ENCODE measurements around the gene MICALL2.
"Not testable (repeated sequence)": the region's sequence is repeated elsewhere in the genome, so short reads cannot be mapped to it uniquely, and the experiment has no call there.

MICALL2 gene

DNA sequence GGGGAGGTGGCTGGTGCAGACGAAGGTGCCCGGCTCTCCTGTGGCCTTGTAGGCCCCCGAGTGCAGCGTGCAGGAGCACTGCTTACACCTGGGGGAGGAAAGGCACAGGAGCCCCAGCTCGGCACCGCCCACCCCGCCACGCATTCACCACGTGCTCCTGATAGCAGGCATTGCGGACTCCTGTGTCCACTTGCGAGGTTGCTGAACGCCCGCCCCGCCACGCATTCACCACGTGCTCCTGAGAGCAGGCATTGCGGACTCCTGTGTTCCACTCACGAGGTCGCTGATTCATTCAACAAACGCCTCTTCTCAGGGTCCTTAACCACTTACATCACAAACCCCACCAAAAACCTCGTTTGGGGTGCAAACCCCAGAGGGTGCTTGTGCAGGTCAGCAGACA, 13.9 kb downstream of the MICALL2 start:
- H3K4me3 ChIP-seq (ENCODE audit: low read depth, low read length), result no peak overlapping the region
- no peak for DNase-seq (ENCODE audit: low read depth)
- no peak for TF ChIP-seq MYC (IDR thresholded peaks at IDR 0.05; ENCODE audit: low read depth, low read length)
- no peak for TF ChIP-seq POLR2A (IDR thresholded peaks at IDR 0.05; ENCODE audit: extremely low read depth, insufficient read length)
- no peak for TF ChIP-seq MAX (IDR thresholded peaks at IDR 0.05; ENCODE audit: low read depth, low read length)
- TF ChIP-seq, protein P1, sequence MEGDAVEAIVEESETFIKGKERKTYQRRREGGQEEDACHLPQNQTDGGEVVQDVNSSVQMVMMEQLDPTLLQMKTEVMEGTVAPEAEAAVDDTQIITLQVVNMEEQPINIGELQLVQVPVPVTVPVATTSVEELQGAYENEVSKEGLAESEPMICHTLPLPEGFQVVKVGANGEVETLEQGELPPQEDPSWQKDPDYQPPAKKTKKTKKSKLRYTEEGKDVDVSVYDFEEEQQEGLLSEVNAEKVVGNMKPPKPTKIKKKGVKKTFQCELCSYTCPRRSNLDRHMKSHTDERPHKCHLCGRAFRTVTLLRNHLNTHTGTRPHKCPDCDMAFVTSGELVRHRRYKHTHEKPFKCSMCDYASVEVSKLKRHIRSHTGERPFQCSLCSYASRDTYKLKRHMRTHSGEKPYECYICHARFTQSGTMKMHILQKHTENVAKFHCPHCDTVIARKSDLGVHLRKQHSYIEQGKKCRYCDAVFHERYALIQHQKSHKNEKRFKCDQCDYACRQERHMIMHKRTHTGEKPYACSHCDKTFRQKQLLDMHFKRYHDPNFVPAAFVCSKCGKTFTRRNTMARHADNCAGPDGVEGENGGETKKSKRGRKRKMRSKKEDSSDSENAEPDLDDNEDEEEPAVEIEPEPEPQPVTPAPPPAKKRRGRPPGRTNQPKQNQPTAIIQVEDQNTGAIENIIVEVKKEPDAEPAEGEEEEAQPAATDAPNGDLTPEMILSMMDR (IDR thresholded peaks at IDR 0.05; ENCODE audit: low read depth, low read length), result no peak

GRCh38 chr7:1444925-1445322, 14.3 kb downstream of the MICALL2 start:
- no peak for DNase-seq (ENCODE audit: low read depth)
- no peak for TF ChIP-seq MYC (IDR thresholded peaks at IDR 0.05; ENCODE audit: low read depth, low read length)
- H3K4me3 ChIP-seq (ENCODE audit: low read depth, low read length), result no peak overlapping the region

- no peak overlapping the region for H3K4me3 ChIP-seq (ENCODE audit: low read depth, low read length)
- TF ChIP-seq, protein P1 (IDR thresholded peaks at IDR 0.05; ENCODE audit: low read depth, low read length), result no peak
- TF ChIP-seq MYC (IDR thresholded peaks at IDR 0.05; ENCODE audit: low read depth, low read length) (no peak), MAX (IDR thresholded peaks at IDR 0.05; ENCODE audit: low read depth, low read length) (no peak), POLR2A (IDR thresholded peaks at IDR 0.05; ENCODE audit: extremely low read depth, insufficient read length) (no peak)
- no peak for DNase-seq (ENCODE audit: low read depth)
Measured at GRCh38 chr7:1444214-1444924, 14.9 kb downstream of the MICALL2 start.

GRCh38 chr7:1443587-1444200, 15.6 kb downstream of the MICALL2 start:
- H3K4me3 ChIP-seq (ENCODE audit: low read depth, low read length); DNase-seq (ENCODE audit: low read depth): not testable (repeated sequence)

DNA sequence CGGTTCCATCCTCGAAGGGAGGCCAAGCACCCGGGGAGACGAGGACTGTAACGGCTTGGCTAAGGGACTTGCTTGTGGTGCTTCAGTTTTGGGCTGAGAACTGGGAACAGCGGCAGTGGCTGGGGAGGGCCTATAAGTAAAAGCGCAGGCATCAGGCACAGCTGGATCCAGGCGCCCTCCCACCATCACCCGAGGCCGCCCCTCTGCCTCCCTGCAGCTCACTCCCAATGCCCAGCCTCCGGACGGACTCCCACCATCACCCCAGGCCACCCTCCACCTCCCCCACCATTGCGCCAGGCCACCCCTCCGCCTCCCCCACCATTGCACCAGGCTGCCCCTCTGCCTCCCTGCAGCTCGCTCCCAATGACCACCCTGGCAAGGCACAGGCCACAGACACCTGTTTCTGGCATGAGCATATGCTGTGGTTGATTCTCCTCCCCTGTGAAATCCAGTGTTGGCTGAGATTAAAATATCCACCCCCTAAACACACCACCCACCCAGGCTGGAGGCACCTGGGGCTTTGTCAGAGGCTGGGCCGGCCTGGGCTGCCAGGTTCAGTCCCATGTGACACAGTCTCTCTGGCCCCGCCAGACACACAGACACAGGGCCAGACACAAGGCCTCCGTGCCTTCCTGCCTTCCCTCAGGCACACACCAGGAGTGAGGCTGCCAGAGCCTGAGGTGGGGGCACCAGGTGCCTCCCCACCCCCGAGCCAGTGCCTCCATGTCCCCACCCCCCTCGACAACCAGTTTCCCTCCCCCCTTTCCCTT, 16.7 kb downstream of the MICALL2 start:
- DNase-seq (ENCODE audit: low read depth), result no peak
- no peak overlapping the region for H3K4me3 ChIP-seq (ENCODE audit: low read depth, low read length)
- peak; percentile 27; the same call in 1 of the 2 replicates for TF ChIP-seq MAX (IDR thresholded peaks at IDR 0.05; ENCODE audit: low read depth, low read length)
- no peak for TF ChIP-seq MYC (IDR thresholded peaks at IDR 0.05; ENCODE audit: low read depth, low read length)

DNA sequence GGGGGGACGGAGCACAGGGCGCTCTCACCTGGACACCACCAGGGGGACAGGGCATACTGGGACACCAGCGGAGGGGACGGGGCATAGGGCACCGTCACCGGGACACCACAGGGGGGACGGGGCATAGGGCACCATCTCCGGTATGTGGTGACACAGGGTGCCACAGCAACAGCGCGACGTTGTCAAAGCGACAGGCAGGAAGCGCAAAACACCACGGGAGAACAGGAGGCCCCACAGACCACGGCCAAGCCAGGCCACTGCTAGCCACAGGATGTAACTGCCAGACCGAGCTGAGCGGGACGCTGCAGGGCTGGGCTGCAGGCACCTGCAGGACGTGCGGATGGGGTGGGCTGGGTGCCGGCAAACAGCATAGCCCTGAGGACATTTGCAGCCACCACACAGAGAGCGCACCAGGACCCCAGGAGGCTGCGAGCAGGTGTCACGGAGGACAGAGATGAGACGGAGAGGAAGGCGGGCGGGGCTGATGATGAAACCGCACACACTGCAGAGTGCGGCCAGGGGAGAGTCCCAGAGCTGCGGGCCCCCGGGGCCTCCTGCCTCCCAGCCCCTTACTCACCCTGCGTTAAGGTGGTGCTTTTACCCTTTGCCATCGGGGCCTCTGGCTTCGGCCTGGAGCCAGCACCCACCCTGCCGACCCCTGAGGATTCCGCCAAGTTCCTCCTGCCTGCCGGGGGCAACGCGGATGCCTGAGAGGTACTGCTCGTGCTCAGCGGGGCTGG, 17.5 kb downstream of the MICALL2 start:
- H3K4me3 ChIP-seq (ENCODE audit: low read depth, low read length), result no peak overlapping the region
- DNase-seq (ENCODE audit: low read depth), result no peak
- peak; percentile 13; the same call in 1 of the 2 replicates for TF ChIP-seq MAX (IDR thresholded peaks at IDR 0.05; ENCODE audit: low read depth, low read length)
- no peak for TF ChIP-seq POLR2A (IDR thresholded peaks at IDR 0.05; ENCODE audit: extremely low read depth, insufficient read length)

DNA sequence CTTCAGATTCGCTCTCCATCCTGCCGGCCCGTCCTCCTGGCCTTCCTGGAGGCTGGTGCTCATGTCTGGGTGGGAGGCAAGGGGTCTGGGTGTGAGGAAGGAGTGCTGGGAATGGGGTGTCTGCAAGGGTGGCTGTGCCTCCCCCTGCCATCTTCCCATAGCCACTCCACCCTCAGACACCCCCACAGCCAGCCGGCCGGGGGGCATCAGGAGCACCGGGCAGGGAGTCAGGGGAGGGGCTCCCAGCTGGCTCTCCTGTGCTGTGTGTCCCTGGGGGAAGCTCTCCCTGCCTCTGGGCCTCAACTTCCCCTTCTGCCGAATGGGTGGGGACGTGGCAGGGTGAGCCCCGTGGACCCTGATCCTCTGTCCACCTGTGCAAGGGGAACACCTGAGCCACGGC, 18.6 kb downstream of the MICALL2 start:
- DNase-seq (ENCODE audit: low read depth), result no peak
- no peak overlapping the region for H3K4me3 ChIP-seq (ENCODE audit: low read depth, low read length)
- TF ChIP-seq MAX (IDR thresholded peaks at IDR 0.05; ENCODE audit: low read depth, low read length), result no peak
- TF ChIP-seq, protein P1 (IDR thresholded peaks at IDR 0.05; ENCODE audit: low read depth, low read length), result no peak
- TF ChIP-seq MYC (IDR thresholded peaks at IDR 0.05; ENCODE audit: low read depth, low read length), result no peak
- no peak for TF ChIP-seq POLR2A (IDR thresholded peaks at IDR 0.05; ENCODE audit: extremely low read depth, insufficient read length)

Data from NB4 (cell line).